Hepatocyte (in vitro differentiated cells): ENCODE results near the gene RTBDN. TPM values are rescaled to one million over a fixed set of nuclear protein-coding genes. Genes with fewer than 3 reads are reported as not detected.

ENCODE experiments used
- DNase-seq: peaks from one replicate; pipeline ENCODE4 v3.0.0-alpha.2; 2016; ENCODE audit warnings: low spot score
- H2AFZ ChIP-seq: fragments of 200-600 bp; sonication (generic); 2 replicates; pipeline ENCODE4 v1.6.0; 2016; ENCODE audit warnings: antibody characterized with exemption, mild to moderate bottlenecking
- H3K27ac ChIP-seq: fragments of 200-600 bp; sonication (generic); 2 replicates; pipeline ENCODE4 v1.5.1; 2016; ENCODE audit warnings: mild to moderate bottlenecking
- H3K27me3 ChIP-seq: fragments of 200-600 bp; sonication (generic); 2 replicates; pipeline ENCODE4 v1.6.1; 2016
- H3K36me3 ChIP-seq: fragments of 200-600 bp; sonication (generic); replicated peaks from 2 replicates; pipeline ENCODE4 v1.5.1; 2016; ENCODE audit warnings: low read depth; ENCODE audit not compliant: insufficient read depth
- H3K4me1 ChIP-seq: fragments of 200-600 bp; sonication (generic); 2 replicates; pipeline ENCODE4 v1.5.1; 2016; ENCODE audit warnings: mild to moderate bottlenecking, moderate library complexity; ENCODE audit not compliant: insufficient read depth
- H3K4me2 ChIP-seq: fragments of 200-600 bp; sonication (generic); 2 replicates; pipeline ENCODE4 v1.6.0; 2016
- H3K4me3 ChIP-seq: fragments of 200-600 bp; sonication (generic); 2 replicates; pipeline ENCODE4 v1.5.1; 2016; ENCODE audit warnings: mild to moderate bottlenecking
- H3K79me2 ChIP-seq: fragments of 200-600 bp; sonication (generic); 2 replicates; pipeline ENCODE4 v1.6.0; 2017; ENCODE audit warnings: mild to moderate bottlenecking
- H3K9me2 ChIP-seq: fragments of 200-600 bp; sonication (generic); replicated peaks from 2 replicates; pipeline ENCODE4 v1.6.0; 2017; ENCODE audit warnings: mild to moderate bottlenecking; ENCODE audit not compliant: insufficient read depth
- H3K9me3 ChIP-seq: fragments of 200-600 bp; sonication (generic); 2 replicates; pipeline ENCODE4 v1.5.1; 2016; ENCODE audit warnings: low read depth, mild to moderate bottlenecking
- H4K20me1 ChIP-seq: fragments of 200-600 bp; sonication (generic); 2 replicates; pipeline ENCODE4 v1.6.0; 2016; ENCODE audit warnings: mild to moderate bottlenecking; ENCODE audit not compliant: insufficient read depth, poor library complexity, severe bottlenecking
- EZH2 ChIP-seq: fragments of 200-600 bp; sonication (generic); IDR thresholded peaks from 2 replicates; pipeline ENCODE4 v1.6.1; 2016; ENCODE audit warnings: antibody characterized with exemption, mild to moderate bottlenecking, borderline replicate concordance
- EZH2phosphoT487 ChIP-seq: fragments of 200-600 bp; sonication (generic); IDR thresholded peaks from one replicate; pipeline ENCODE4 v1.6.1; 2018; ENCODE audit warnings: antibody characterized with exemption, mild to moderate bottlenecking, low read depth, moderate library complexity; ENCODE audit not compliant: unreplicated experiment, severe bottlenecking
- WGBS: methylation state at CpG from one replicate; pipeline ENCODE4 v1.1.6; 2016; ENCODE audit warnings: low lambda C conversion rate; ENCODE audit errors: missing lambda C conversion rate; 5-methylcytosine and 5-hydroxymethylcytosine counted together
- polyA plus RNA-seq: library from polyadenylated mRNA; unstranded; fragments of >200 nt; fragmentation: Nextera tagmentation; extraction: Ambion mirVana; gene quantifications from 2 replicates; pipeline ENCODE4 v1.2.1, GENCODE V29; 2016
- total RNA-seq: library from RNA; depleted of rRNA; stranded (reverse); fragments of >200 nt; gene quantifications from 2 replicates; pipeline ENCODE4 v1.2.3, GENCODE V29; 2014
- TF ChIP-seq, protein P1 (sequence below): fragments of 200-600 bp; sonication (generic); IDR thresholded peaks from 2 replicates; pipeline ENCODE4 v1.5.1; 2016; ENCODE audit warnings: antibody characterized with exemption, mild to moderate bottlenecking; ENCODE audit not compliant: poor library complexity

RTBDN gene
- total and polyA plus RNA-seq, 2 experiments from 2014 or later = not detected

DNA sequence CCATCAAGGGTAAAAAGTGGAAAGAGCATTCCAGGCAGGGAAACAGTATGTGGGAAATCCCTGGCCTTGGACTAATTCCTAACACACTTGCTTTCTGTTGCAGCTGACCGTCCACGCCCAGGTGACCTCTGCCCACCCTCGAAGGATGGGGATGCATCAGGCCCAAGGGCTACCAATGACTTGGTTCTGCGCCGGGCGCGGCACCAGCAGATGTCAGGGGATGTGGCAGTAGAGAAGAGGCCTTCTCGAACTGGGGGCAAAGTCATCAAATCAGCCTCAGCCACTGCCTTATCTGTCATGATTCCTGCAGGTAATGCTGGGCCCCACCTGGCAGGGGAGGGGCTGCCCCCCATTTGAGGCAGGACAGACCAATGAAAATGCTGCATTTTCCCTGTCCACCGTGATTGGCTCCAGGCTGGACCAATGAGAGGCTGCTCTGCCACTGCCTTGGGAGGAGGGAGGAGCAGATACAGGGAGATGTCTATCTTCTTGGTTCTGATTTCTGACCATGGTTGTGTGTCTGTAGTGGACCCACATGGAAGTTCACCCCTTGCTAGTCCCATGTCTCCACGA is 34.2 kb upstream of the RTBDN start:
- Histone ChIP-seq H3K4me2 (no peak overlapping the region), H3K4me3 (no peak overlapping the region), H3K9me2 (no peaks in the 10 kb centered on the region), H3K27me3 (no peaks in the 10 kb centered on the region), H3K27ac (no peak overlapping the region), H4K20me1 (no peaks in the 10 kb centered on the region), H3K79me2 (no peaks in the 10 kb centered on the region), H3K9me3 (no peaks in the 10 kb centered on the region), H2AFZ (no peak overlapping the region), H3K36me3 (no peaks in the 10 kb centered on the region), H3K4me1 (no peaks in the 10 kb centered on the region)
- DNase-seq = no peak
- TF ChIP-seq EZH2phosphoT487 = no peak
- no peak for TF ChIP-seq EZH2
- TF ChIP-seq, protein P1, sequence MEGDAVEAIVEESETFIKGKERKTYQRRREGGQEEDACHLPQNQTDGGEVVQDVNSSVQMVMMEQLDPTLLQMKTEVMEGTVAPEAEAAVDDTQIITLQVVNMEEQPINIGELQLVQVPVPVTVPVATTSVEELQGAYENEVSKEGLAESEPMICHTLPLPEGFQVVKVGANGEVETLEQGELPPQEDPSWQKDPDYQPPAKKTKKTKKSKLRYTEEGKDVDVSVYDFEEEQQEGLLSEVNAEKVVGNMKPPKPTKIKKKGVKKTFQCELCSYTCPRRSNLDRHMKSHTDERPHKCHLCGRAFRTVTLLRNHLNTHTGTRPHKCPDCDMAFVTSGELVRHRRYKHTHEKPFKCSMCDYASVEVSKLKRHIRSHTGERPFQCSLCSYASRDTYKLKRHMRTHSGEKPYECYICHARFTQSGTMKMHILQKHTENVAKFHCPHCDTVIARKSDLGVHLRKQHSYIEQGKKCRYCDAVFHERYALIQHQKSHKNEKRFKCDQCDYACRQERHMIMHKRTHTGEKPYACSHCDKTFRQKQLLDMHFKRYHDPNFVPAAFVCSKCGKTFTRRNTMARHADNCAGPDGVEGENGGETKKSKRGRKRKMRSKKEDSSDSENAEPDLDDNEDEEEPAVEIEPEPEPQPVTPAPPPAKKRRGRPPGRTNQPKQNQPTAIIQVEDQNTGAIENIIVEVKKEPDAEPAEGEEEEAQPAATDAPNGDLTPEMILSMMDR = no peak
- 91% methylated on average over 10 of the region's 10 CpGs for WGBS

DNA sequence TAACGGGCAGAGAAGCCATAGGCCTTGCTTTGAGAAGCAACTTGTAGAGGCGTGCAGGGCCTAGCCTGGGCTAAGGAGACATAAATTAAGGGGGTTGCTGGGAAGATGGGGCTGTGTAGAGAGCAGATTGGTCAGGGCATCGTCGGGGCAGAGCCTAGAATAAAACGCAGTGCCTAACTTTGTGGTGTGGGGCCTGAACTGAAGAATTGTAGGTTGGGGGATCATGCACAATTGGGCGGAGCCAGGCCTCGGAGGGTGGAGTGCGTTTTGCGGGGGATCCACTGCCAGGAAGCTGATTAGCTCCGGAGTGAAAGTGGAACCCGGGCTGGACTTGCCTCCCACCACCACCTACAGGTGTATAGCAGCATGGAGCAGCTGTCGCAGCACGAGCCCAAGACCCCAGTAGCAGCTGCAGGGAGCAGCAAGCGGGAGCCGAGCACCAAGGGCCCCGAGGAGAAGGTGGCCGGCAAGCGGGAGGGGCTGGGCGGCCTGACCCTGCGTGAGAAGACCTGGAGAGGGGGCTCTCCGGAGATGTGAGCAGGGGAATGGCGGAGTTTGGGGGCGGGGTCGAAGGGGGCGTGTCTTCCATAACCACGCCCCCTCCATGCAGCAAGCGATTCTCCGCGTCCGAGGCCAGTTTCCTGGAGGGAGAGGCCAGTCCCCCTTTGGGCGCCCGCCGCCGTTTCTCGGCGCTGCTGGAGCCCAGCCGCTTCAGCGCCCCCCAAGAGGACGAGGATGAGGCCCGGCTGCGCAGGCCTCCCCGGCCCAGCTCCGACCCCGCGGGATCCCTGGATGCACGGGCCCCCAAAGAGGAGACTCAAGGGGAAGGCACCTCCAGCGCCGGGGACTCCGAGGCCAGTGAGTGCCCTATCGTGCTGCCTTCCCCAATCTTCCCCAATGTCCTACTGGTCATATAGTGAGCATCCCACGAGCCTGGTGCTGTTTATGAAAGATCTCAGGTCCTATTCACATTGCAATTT is 33.0 kb upstream of the RTBDN start:
- H2AFZ ChIP-seq = peak overlapping the region; percentile 91

DNA sequence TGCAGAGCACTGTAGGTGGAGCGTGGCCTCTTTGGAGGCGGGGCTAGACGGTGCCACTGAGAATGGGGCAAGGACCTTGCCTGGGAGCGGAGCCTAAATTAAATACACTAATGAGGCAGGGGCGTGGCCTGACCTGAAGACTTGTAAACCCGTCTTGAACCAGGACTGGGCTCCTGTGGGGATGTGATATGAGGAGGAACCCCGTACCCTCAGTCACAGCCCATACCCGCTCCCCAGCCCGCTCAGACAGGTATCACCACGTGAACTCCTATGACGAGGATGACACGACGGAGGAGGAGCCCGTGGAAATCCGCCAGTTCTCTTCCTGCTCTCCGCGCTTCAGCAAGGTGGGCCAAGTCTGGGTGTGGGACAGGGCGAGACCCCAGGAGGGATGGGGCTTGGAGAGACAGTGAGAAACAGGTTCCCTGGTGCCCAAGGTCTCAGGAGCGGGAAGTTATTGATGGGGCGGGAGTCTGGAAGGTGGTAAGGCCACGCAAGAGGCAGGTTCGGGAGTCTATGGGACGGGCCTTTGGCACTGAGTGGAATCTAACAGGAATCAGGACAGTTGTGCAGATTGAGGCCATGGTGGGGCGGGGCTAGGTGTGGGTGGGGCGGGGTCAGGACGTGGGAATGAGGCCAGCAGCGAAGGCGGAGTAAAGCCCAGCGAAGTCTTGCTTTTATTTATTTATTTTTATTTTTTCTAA is 32.2 kb upstream of the RTBDN start:
- H3K79me2 ChIP-seq = no peaks in the 10 kb centered on the region
- no peak for DNase-seq
- WGBS = 88% methylated on average over 28 of the region's 29 CpGs
- no peaks in the 10 kb centered on the region for H3K9me2 ChIP-seq
- no peaks in the 10 kb centered on the region for H4K20me1 ChIP-seq
- no peak overlapping the region for H2AFZ ChIP-seq
- H3K9me3 ChIP-seq = no peaks in the 10 kb centered on the region
- TF ChIP-seq EZH2phosphoT487 (no peak), EZH2 (no peak)
- TF ChIP-seq, protein P1 = no peak
- H3K4me1 ChIP-seq = no peaks in the 10 kb centered on the region
- H3K27me3 ChIP-seq = no peaks in the 10 kb centered on the region
- H3K27ac ChIP-seq = no peak overlapping the region
- H3K4me3 ChIP-seq = no peak overlapping the region
- peak overlapping the region; percentile 92 for H3K4me2 ChIP-seq
- no peaks in the 10 kb centered on the region for H3K36me3 ChIP-seq

More for the DNA sequence above, 33.0 kb upstream of the RTBDN start:
- Histone ChIP-seq H3K4me3 (peak overlapping the region; percentile 48), H3K9me2 (no peaks in the 10 kb centered on the region), H3K27ac (peak overlapping the region; percentile 12), H3K4me2 (peak overlapping the region; percentile 92), H3K9me3 (no peaks in the 10 kb centered on the region), H3K4me1 (no peaks in the 10 kb centered on the region), H4K20me1 (no peaks in the 10 kb centered on the region), H3K36me3 (no peaks in the 10 kb centered on the region), H3K27me3 (no peaks in the 10 kb centered on the region), H3K79me2 (no peaks in the 10 kb centered on the region)
- no peak for TF ChIP-seq EZH2phosphoT487
- TF ChIP-seq, protein P1 = no peak
- TF ChIP-seq EZH2 = no peak
- 16% methylated on average over 36 of the region's 51 CpGs for WGBS
- peak; percentile 85 for DNase-seq
